Gastrocnemius medialis (tissue), 4 donors: ENCODE results near the gene ANKRD65.

Experiments used
- CTCF ChIP-seq, 5 experiments: fragments of 450-650 bp in 3 of 5; fragments of 200-600 bp in 2 of 5; sonication (generic) in 2 of 5; IDR thresholded peaks in 4 of 5; conservative IDR thresholded peaks in 1 of 5; 1 replicate in 4 of 5; 2 replicates in 1 of 5; pipeline ENCODE4 v1.5.1; 2016 to 2019; ENCODE audit warnings: antibody characterized with exemption in 5 of 5, mild to moderate bottlenecking in 3 of 5, moderate library complexity in 3 of 5
- POLR2A ChIP-seq, 2 donors: fragments of 450-650 bp; IDR thresholded peaks; one replicate each; pipeline ENCODE4 v1.6.1; 2017; ENCODE audit warnings: antibody characterized with exemption in 2 of 2, mild to moderate bottlenecking in 2 of 2, moderate library complexity in 2 of 2

GRCh38 chr1:1438531-1439381 lies 17.7 kb upstream of the ANKRD65 start:
- no peak for TF ChIP-seq POLR2A (IDR thresholded peaks at IDR 0.05)
- no peak for TF ChIP-seq CTCF (IDR thresholded peaks at IDR 0.05 in 4 of 5, conservative IDR thresholded peaks at IDR 0.05 in 1 of 5)
